HepG2 (cell line): ENCODE results near the gene FASTKD2. TPM values are rescaled to one million over a fixed set of nuclear protein-coding genes. Genes with fewer than 3 reads are reported as not detected.

ENCODE experiments used
- ATAC-seq: fragments of 200-7000 bp; cut with Tn5 transposase; 3 replicates; pipeline ENCODE4 v1.9.1; 2020; ENCODE audit warnings: mild to moderate bottlenecking, moderate library complexity
- BruUV-seq: library from RNA; stranded (reverse); fragments of 400-500 nt; replicated peaks from 2 replicates; lab custom pipeline; 2021; lab: Mats Ljungman, UMichigan
- CTCF ChIA-PET: fragments of 300-600 bp; formaldehyde crosslinking; extraction: SDS; loops from one replicate; lab custom pipeline; 2021; ENCODE audit warnings: low total read pairs, inconsistent platforms, low intra/inter-chr PET ratio; lab: Yijun Ruan, JAX
- POLR2A ChIA-PET: fragments of 350-600 bp; sonication (Branson Sonifier 250); formaldehyde crosslinking; loops from one replicate; lab custom pipeline; 2020; ENCODE audit warnings: antibody characterized with exemption, inconsistent platforms; lab: Yijun Ruan, JAX
- DNase-seq: peaks from one replicate; pipeline ENCODE4 v3.0.0-alpha.2; 2015; ENCODE audit warnings: low spot score
- FAIRE-seq: peaks from 3 replicates; lab custom pipeline; 2011; peaks lifted over from hg19 to GRCh38; lab: Jason Lieb, UNC
- H2AFZ ChIP-seq: one replicate; pipeline ENCODE4 v1.6.1; 2011; ENCODE audit warnings: low read length, inconsistent platforms
- H3K27ac ChIP-seq: fragments of 300-600 bp; 3 replicates; pipeline ENCODE4 v1.8.0; 2011; ENCODE audit warnings: mixed run types, mild to moderate bottlenecking, mixed read lengths, low read length, inconsistent platforms; ENCODE audit not compliant: insufficient read depth; ENCODE audit errors: extremely low read length
- H3K27me3 ChIP-seq, 2 experiments: fragments of 200-600 bp in 1 of 2; 2 replicates in 1 of 2; 3 replicates in 1 of 2; pipeline versions ENCODE4 v1.6.0 to v1.8.0; 2011; ENCODE audit warnings: low read length in 2 of 2, mild to moderate bottlenecking in 2 of 2, moderate library complexity in 2 of 2, inconsistent platforms in 1 of 2; ENCODE audit not compliant: insufficient read depth in 2 of 2, control insufficient read depth in 1 of 2
- H3K36me3 ChIP-seq, 2 experiments: fragments of 200-600 bp in 1 of 2; replicated peaks in 1 of 2; 2 replicates in 1 of 2; 3 replicates in 1 of 2; pipeline versions ENCODE4 v1.5.1 to v1.8.0; 2011; ENCODE audit warnings: low read length in 2 of 2, inconsistent platforms in 1 of 2; ENCODE audit not compliant: insufficient read depth in 2 of 2, control insufficient read depth in 1 of 2
- H3K4me1 ChIP-seq: 2 replicates; pipeline ENCODE4 v1.5.1; 2012; ENCODE audit warnings: low read length, inconsistent platforms; ENCODE audit not compliant: insufficient read depth
- H3K4me2 ChIP-seq: 2 replicates; pipeline ENCODE4 v1.6.0; 2011; ENCODE audit warnings: low read depth, low read length, inconsistent platforms
- H3K4me3 ChIP-seq, 3 experiments: fragments of 200-600 bp in 1 of 3; sonication (generic), shearing (Covaris generic) in 1 of 3; replicated peaks in 1 of 3; 2 replicates each; pipeline ENCODE4 v1.5.1; 2011 to 2016; ENCODE audit warnings: low read length in 3 of 3, inconsistent platforms in 2 of 3, low read depth in 2 of 3, mild to moderate bottlenecking in 2 of 3, control low read depth in 1 of 3, mixed read lengths in 1 of 3; ENCODE audit not compliant: insufficient read depth in 1 of 3
- H3K79me2 ChIP-seq: one replicate; pipeline ENCODE4 v1.6.1; 2011; ENCODE audit warnings: low read length, inconsistent platforms; ENCODE audit not compliant: insufficient read depth
- H3K9ac ChIP-seq: 2 replicates; pipeline ENCODE4 v1.6.0; 2011; ENCODE audit warnings: mild to moderate bottlenecking, low read depth, low read length, inconsistent platforms; ENCODE audit not compliant: insufficient read depth
- H3K9me3 ChIP-seq: 2 replicates; pipeline ENCODE4 v1.5.1; 2012; ENCODE audit warnings: mild to moderate bottlenecking, low read length
- H4K20me1 ChIP-seq: 2 replicates; pipeline ENCODE4 v1.6.0; 2011; ENCODE audit warnings: inconsistent platforms, mild to moderate bottlenecking, low read length, moderate library complexity; ENCODE audit not compliant: insufficient read depth
- EHMT2 ChIP-seq: fragments of 200-600 bp; sonication (generic); IDR thresholded peaks from 2 replicates; pipeline ENCODE4 v1.7.0; 2017; ENCODE audit warnings: antibody characterized with exemption, low read depth, low read length, borderline replicate concordance
- KDM5A ChIP-seq: fragments of 200-600 bp; sonication (generic); IDR thresholded peaks from 2 replicates; pipeline ENCODE4 v1.7.0; 2018; ENCODE audit warnings: antibody characterized with exemption, mild to moderate bottlenecking, low read length, borderline replicate concordance
- MLLT10 ChIP-seq: sonication (generic); formaldehyde crosslinking; IDR thresholded peaks from 2 replicates; pipeline ENCODE4 v1.4.0; 2020; ENCODE audit warnings: missing genetic modification reagents
- SETDB1 ChIP-seq: sonication (generic); formaldehyde crosslinking; IDR thresholded peaks from 2 replicates; pipeline ENCODE4 v1.5.1; 2020; ENCODE audit warnings: missing genetic modification reagents, mild to moderate bottlenecking, borderline replicate concordance
- SP140L ChIP-seq: sonication (generic); formaldehyde crosslinking; IDR thresholded peaks from 2 replicates; pipeline ENCODE4 v1.4.0; 2020; ENCODE audit warnings: missing genetic modification reagents, borderline replicate concordance
- USF2 ChIP-seq, 2 experiments: sonication (generic) in 1 of 2; formaldehyde crosslinking in 1 of 2; IDR thresholded peaks; 2 replicates each; pipeline versions ENCODE4 v1.5.1 to v1.6.1; 2011 to 2020; ENCODE audit warnings: borderline replicate concordance in 1 of 2, low read depth in 1 of 2, low read length in 1 of 2, mild to moderate bottlenecking in 1 of 2, missing genetic modification reagents in 1 of 2, moderate library complexity in 1 of 2
- ZNF207 ChIP-seq: fragments of 450-650 bp; IDR thresholded peaks from 2 replicates; pipeline ENCODE4 v1.6.1; 2016; ENCODE audit warnings: antibody characterized with exemption, borderline replicate concordance
- ZNF543 ChIP-seq: sonication (generic); formaldehyde crosslinking; IDR thresholded peaks from 2 replicates; pipeline ENCODE4 v1.4.0; 2020; ENCODE audit warnings: mild to moderate bottlenecking, missing genetic modification reagents
- ZNF652 ChIP-seq: IDR thresholded peaks from 2 replicates; pipeline ENCODE4 v1.6.1; 2016; ENCODE audit warnings: low read depth, borderline replicate concordance
- ZNF710 ChIP-seq: sonication (generic); formaldehyde crosslinking; IDR thresholded peaks from 2 replicates; pipeline ENCODE4 v1.5.0; 2020; ENCODE audit warnings: mild to moderate bottlenecking, missing genetic modification reagents, borderline replicate concordance
- WGBS: methylation state at CpG from one replicate; pipeline ENCODE4 v1.1.6; 2017; ENCODE audit warnings: low lambda C conversion rate; 5-methylcytosine and 5-hydroxymethylcytosine counted together
- in situ Hi-C: cut with HindIII; loops from 2 replicates; pipeline ENCODE4 v1.10.0; 2017; ENCODE audit warnings: low pct_unique_long_range_greater_than_20kb; ENCODE audit not compliant: extremely low pct_ligation_motif_present
- intact Hi-C: fragments of 100-400 bp; cut with micrococcal nuclease; formaldehyde crosslinking; loops from one replicate; pipeline ENCODE4 v1.10.0; 2022; ENCODE audit not compliant: unreplicated experiment
- polyA plus RNA-seq, 8 experiments: library from polyadenylated mRNA; depleted of rRNA in 3 of 8; stranded (reverse) in 7 of 8; unstranded in 1 of 8; fragments of >200 nt; fragmentation: Illumina TruSeq in 4 of 8; extraction: Trizol in 4 of 8; gene quantifications; 2 replicates each; pipeline versions ENCODE4 v1.2.1 to v1.2.3, GENCODE V29; 2011 to 2016; ENCODE audit warnings: low read depth in 4 of 8, missing spikeins in 1 of 8, mixed read lengths in 1 of 8; ENCODE audit not compliant: insufficient read depth in 1 of 8
- total RNA-seq, 5 experiments: library from RNA; depleted of rRNA; stranded (reverse); fragments of >200 nt; fragmentation: Illumina TruSeq; extraction: Trizol; gene quantifications; 2 replicates each; pipeline ENCODE4 v1.2.3, GENCODE V29; 2016; ENCODE audit warnings: low read depth in 1 of 5

The FASTKD2 gene
- total and polyA plus RNA-seq, 2 of the 13 experiments (the other 11 are each of a cell fraction or from before 2014, with no cell fraction given) = 41.1 to 77.8 TPM

- no peak overlapping the region for H2AFZ ChIP-seq
- H3K4me3 ChIP-seq = no peak overlapping the region
- intact Hi-C loops (no loop called here), in situ Hi-C loops (no loop called here)
- FAIRE-seq (no peak), DNase-seq (no peak), ATAC-seq (no peak)
- no peaks in the 10 kb centered on the region for H3K27me3 ChIP-seq
- CTCF ChIA-PET = no interaction called here
- H4K20me1 ChIP-seq = no peaks in the 10 kb centered on the region
- TF ChIP-seq ZNF710 (no peak), USF2 (IDR thresholded peaks at IDR 0.05; ENCODE audit: low read depth, low read length) (no peak), USF2 (CRISPR knock-in tag; IDR thresholded peaks at IDR 0.05; ENCODE audit: borderline replicate concordance) (no peak), KDM5A (no peak), SP140L (CRISPR knock-in tag) (no peak), EHMT2 (no peak), ZNF652 (CRISPR knock-in tag) (no peak), SETDB1 (no peak), MLLT10 (CRISPR knock-in tag) (no peak), ZNF207 (no peak), ZNF543 (CRISPR knock-in tag) (no peak)
- BruUV-seq = no TSS peak
- no peak overlapping the region for H3K9ac ChIP-seq
- H3K4me1 ChIP-seq = no peaks in the 10 kb centered on the region
- 31% methylated on average over 2 of the region's 2 CpGs for WGBS
- no peaks in the 10 kb centered on the region for H3K36me3 ChIP-seq
- no peaks in the 10 kb centered on the region for H3K79me2 ChIP-seq
- no peak overlapping the region for H3K4me2 ChIP-seq
- H3K27ac ChIP-seq = no peak overlapping the region
- H3K9me3 ChIP-seq = peaks cover 23% of the 10 kb centered on the region
- POLR2A ChIA-PET = no interaction called here
These were observed 71.3 kb downstream of the FASTKD2 start for GRCh38 chr2:206836722-206837121.
